NCI-H2081 treated with DMSO at 0.1 percent for 48 hours (cell line): ENCODE results near the gene ALX3.
A peak's percentile ranks its signal among the peaks of the same experiment; 100 is the strongest.
"Not testable (repeated sequence)": the region's sequence is repeated elsewhere in the genome, so short reads cannot be mapped to it uniquely, and the experiment has no call there.

Experiments
- DNase-seq: peaks from one replicate; lab custom pipeline; 2025; lab: John Stamatoyannopoulos, UW

Gene ALX3

GRCh38 chr1:110043016-110043415 is 27.5 kb downstream of the ALX3 start:
- no peak for DNase-seq

- DNase-seq, result no peak
Observed at GRCh38 chr1:110040548-110040947, 29.9 kb downstream of the ALX3 start.

DNA sequence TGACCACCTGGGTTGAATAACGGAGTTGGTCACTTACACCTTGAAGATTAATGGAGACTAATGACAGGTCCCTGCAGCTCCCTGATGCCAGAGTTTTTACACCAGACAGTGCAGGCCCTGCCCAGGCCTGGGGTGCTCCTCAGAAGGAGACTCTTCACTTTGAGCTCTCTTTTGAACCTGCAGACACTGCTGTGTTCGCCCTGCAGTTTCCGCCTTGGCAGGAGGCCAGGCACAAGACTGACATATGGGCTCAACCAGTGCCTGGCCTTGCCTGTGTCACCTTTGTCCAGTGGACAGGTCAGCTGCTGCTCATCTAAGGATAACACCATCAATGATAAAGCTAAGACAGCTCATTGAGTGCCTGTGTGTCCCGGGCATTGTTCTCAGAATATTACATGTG is 30.8 kb downstream of the ALX3 start:
- DNase-seq, result no peak

DNA sequence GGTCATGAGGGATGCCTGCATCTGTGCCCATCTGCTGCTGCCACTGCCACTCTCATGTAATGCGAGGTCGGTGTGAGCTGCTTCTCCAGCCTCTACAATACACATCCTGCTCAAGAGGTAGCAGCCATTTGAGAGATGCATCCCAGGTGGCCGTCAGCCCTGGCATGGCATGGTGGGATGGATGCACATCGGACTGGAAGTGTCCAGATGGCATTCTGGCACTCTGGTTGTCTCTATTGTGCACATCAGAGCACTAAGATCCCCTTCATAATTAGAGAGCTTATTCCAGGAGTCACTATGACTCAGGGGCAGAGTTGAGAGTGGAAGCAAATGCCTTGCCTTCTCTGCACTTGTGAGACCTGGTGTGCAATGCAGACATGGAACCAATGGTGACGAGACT is 32.2 kb downstream of the ALX3 start:
- no peak for DNase-seq

- DNase-seq, result no peak
Observed at GRCh38 chr1:110035236-110035752, 35.2 kb downstream of the ALX3 start.

- peak; percentile 69 for DNase-seq
Observed at GRCh38 chr1:110034451-110035235, 35.8 kb downstream of the ALX3 start, which contains the start of gene STRIP1. Gene STRIP1, plus strand, starts transcription at chr1:110034624. Its CDS starts 14 bp downstream, at chr1:110034638.

- no peak for DNase-seq
Observed at GRCh38 chr1:110034040-110034450, 36.4 kb downstream of the ALX3 start.

GRCh38 chr1:110033421-110033820 is 37.1 kb downstream of the ALX3 start:
- no peak for DNase-seq

- no peak for DNase-seq
Observed at GRCh38 chr1:110032327-110032726, 38.1 kb downstream of the ALX3 start.

GRCh38 chr1:110030687-110031086 is 39.8 kb downstream of the ALX3 start:
- not testable (repeated sequence) for DNase-seq

- no peak for DNase-seq
Observed at GRCh38 chr1:110024613-110025012, 45.9 kb downstream of the ALX3 start.

DNA sequence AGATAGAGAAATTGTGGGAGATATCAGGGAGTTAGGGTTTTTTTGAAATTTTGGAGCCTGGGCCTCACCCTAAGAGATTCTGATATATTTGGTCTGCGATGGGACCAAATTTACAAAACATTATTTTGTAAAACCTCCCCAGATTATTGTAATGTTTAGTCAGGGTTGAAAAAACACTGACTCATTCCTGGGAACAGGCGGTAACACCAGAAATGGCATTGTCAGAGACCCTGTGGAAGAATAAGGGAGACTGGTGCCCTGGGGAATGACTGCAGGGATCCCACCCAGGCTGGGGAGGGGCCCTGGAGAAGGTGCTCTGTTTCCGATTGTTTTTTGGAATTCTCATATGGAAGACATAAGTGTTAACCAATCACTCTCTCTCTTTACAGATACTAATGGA is 49.2 kb downstream of the ALX3 start:
- no peak for DNase-seq

- DNase-seq, result no peak
Observed at GRCh38 chr1:110019770-110020169, 50.7 kb downstream of the ALX3 start.

DNA sequence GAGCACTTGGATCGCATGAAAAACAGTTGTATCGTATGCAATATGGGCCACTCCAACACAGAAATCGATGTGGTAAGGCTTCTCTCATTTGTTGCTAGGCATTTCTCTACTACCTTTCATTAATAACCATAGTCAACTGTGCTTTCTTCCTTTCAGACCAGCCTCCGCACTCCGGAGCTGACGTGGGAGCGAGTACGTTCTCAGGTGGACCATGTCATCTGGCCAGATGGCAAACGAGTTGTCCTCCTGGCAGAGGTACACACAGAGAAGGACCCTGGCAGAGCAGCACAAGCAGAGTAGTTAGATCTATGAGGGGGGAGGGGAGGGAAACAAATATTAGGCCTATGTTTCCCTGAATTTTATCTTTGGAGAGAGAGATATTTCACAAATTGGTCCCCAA is 52.1 kb downstream of the ALX3 start:
- DNase-seq, result no peak

- no peak for DNase-seq
Observed at GRCh38 chr1:110017792-110018191, 52.7 kb downstream of the ALX3 start.

DNA sequence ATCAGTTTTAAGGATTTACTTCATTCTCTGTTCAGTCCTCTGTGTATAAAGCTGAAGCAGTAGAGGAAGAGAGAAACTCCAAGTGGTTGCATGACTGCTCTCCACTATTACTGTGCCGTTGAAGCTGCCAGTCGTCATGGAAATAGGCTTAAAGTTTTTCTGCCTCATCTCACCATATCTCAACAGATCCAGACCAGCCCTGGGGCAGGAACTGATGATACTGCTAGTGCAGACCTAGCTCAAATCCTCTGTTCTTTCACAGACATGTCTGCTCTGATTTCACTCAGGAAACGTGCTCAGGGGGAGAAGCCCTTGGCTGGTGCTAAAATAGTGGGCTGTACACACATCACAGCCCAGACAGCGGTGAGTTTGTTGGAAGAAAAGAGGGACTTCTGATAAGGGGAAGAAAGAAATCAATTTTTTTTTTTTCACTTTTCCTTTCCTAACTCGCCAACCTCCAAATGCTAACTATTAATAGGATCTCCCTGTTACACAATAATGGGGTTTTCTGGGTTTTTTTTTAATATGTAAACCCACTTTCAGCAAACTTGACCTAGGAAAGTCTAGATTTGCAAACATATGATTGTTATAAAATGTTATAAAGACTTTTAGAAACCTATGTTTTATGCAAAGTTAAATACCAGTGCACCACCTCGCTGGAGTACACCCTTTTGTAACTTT is 58.2 kb downstream of the ALX3 start:
- no peak for DNase-seq

DNA sequence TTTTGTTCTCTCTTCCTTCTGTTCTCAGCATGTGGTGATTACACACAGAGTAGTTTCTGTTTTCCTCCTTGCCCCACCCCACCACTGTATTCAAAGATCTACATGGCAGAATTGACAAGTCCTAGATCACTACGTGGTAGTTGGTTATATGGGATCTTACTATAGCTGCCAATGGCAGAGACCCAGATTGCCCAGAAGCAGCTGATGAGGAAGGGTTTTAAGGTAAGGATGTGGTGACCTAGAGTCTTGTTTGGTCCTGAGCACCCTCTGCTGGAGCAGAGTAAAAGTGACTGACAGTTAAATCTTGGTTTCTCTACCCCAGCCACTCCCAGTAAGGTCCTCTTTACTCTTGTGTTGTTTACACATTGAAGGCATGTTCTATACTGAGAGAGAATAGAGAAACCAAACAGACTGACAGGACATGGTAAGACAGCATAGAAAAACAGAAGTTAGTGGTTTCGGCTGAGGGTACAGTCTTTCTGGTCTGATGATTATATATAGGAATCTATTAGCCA is 58.9 kb downstream of the ALX3 start:
- DNase-seq, result no peak
